Uterus (tissue), 2 donors: Measurements from ENCODE around the gene COL23A1.

Experiments
- POLR2A ChIP-seq, 2 donors: fragments of 450-650 bp; IDR thresholded peaks; one replicate each; pipeline ENCODE4 v1.6.1; 2016; ENCODE audit warnings: antibody characterized with exemption in 2 of 2, mild to moderate bottlenecking in 1 of 2, moderate library complexity in 1 of 2
- TF ChIP-seq, protein P1 (sequence below), 4 experiments: fragments of 200-600 bp in 2 of 4; fragments of 450-650 bp in 2 of 4; sonication (generic) in 2 of 4; IDR thresholded peaks; one replicate each; pipeline ENCODE4 v1.5.1; 2016 to 2019; ENCODE audit warnings: antibody characterized with exemption in 4 of 4, mild to moderate bottlenecking in 2 of 4, moderate library complexity in 1 of 4

GRCh38 chr5:178326374-178326715, 263.8 kb downstream of the COL23A1 start:
- TF ChIP-seq, protein P1, sequence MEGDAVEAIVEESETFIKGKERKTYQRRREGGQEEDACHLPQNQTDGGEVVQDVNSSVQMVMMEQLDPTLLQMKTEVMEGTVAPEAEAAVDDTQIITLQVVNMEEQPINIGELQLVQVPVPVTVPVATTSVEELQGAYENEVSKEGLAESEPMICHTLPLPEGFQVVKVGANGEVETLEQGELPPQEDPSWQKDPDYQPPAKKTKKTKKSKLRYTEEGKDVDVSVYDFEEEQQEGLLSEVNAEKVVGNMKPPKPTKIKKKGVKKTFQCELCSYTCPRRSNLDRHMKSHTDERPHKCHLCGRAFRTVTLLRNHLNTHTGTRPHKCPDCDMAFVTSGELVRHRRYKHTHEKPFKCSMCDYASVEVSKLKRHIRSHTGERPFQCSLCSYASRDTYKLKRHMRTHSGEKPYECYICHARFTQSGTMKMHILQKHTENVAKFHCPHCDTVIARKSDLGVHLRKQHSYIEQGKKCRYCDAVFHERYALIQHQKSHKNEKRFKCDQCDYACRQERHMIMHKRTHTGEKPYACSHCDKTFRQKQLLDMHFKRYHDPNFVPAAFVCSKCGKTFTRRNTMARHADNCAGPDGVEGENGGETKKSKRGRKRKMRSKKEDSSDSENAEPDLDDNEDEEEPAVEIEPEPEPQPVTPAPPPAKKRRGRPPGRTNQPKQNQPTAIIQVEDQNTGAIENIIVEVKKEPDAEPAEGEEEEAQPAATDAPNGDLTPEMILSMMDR (IDR thresholded peaks at IDR 0.05) = no peak
- no peak for TF ChIP-seq POLR2A (IDR thresholded peaks at IDR 0.05)
